Prostate gland (tissue), 2 donors: ENCODE measurements around the gene HLA-DRA.
"Not testable (repeated sequence)": the region's sequence is repeated elsewhere in the genome, so short reads cannot be mapped to it uniquely, and the experiment has no call there.

Experiments used
- POLR2A ChIP-seq: fragments of 450-650 bp; IDR thresholded peaks from one replicate; pipeline ENCODE4 v1.6.1; 2016; ENCODE audit warnings: antibody characterized with exemption, mild to moderate bottlenecking
- POLR2AphosphoS5 ChIP-seq: sonication (generic); formaldehyde crosslinking; IDR thresholded peaks from one replicate; pipeline ENCODE4 v1.6.1; 2017; ENCODE audit warnings: antibody characterized with exemption
- TF ChIP-seq, protein P1 (sequence below), 4 experiments: fragments of 200-600 bp in 2 of 4; fragments of 450-650 bp in 2 of 4; sonication (generic) in 2 of 4; IDR thresholded peaks; 1 replicate in 3 of 4; 2 replicates in 1 of 4; pipeline ENCODE4 v1.5.1; 2016 to 2019; ENCODE audit warnings: antibody characterized with exemption in 4 of 4, mild to moderate bottlenecking in 2 of 4, moderate library complexity in 2 of 4

DNA sequence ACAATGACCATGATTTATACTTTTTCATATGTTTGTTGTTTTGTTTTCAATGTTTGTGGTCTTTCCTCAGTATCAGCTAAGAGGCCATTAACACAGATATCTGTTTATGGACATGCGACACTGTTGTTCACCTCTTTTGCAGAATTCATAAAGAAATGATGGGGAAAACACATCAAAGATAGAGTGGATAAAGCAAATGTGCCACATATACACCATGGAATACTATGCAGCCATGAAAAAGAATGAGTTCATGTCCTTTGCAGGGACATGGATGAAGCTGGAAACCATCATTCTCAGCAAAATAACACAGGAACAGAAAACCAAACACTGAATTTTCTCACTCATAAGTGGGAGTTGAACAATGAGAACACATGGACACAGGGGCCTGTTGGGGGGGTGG, 5.7 kb upstream of the HLA-DRA start:
- TF ChIP-seq POLR2AphosphoS5, POLR2A: not testable (repeated sequence)
- TF ChIP-seq, protein P1, sequence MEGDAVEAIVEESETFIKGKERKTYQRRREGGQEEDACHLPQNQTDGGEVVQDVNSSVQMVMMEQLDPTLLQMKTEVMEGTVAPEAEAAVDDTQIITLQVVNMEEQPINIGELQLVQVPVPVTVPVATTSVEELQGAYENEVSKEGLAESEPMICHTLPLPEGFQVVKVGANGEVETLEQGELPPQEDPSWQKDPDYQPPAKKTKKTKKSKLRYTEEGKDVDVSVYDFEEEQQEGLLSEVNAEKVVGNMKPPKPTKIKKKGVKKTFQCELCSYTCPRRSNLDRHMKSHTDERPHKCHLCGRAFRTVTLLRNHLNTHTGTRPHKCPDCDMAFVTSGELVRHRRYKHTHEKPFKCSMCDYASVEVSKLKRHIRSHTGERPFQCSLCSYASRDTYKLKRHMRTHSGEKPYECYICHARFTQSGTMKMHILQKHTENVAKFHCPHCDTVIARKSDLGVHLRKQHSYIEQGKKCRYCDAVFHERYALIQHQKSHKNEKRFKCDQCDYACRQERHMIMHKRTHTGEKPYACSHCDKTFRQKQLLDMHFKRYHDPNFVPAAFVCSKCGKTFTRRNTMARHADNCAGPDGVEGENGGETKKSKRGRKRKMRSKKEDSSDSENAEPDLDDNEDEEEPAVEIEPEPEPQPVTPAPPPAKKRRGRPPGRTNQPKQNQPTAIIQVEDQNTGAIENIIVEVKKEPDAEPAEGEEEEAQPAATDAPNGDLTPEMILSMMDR (IDR thresholded peaks at IDR 0.05): not testable (repeated sequence)
